ENCODE data around the gene LRRN2. TPM values are rescaled to one million over a fixed set of nuclear protein-coding genes. Genes with fewer than 3 reads are reported as not detected.

Gene LRRN2
- total and polyA plus RNA-seq, 9 of the 15 experiments (the other 6 are each of a cell fraction or from before 2014, with no cell fraction given) = 0.05 TPM; not detected in 8

DNA sequence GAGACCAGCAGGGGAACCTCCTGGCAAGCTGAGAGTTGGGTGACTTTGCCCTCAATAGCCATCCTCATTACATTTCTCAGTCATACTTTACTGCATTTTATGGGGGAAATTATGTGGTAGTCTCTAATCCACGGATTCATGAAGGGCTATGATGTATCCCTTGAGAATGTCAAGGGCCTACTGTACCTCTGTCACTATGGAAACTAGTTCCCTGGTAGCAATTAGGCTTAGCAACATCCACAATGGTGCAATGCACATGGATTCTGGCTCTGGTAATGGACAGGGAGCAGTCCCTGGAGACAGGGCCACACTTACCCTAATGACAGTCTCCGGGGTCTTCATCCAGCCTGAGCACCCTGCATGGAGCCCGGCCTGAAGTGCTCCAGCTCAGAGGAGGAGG is 26.5 kb downstream of the LRRN2 start:
- H4K20me1 ChIP-seq (replicated peaks; ENCODE audit: control insufficient read depth, insufficient read depth, low read length) = no peaks in the 10 kb centered on the region
- TF ChIP-seq ZNF263 (CRISPR knock-in tag; IDR thresholded peaks at IDR 0.05; ENCODE audit: borderline replicate concordance) (peak; percentile 36; the same call in 1 of the 2 replicates), RFX1 (IDR thresholded peaks at IDR 0.05) (peak; percentile 30; the same call in 1 of the 2 replicates), ZNF77 (CRISPR knock-in tag; IDR thresholded peaks at IDR 0.05) (no peak)
- ChIA-PET CTCF (ENCODE audit: low intra/inter-chr PET ratio) (no interaction called here), POLR2A (interaction anchor here (0.6 kb wide), 1 partner anchor 8 kb away, joined by 3 read pairs; no protein-coding TSS in a partner anchor)
- intact Hi-C loops (cut with micrococcal nuclease) = no loop called here
- no peaks in the 10 kb centered on the region for H3K9me1 ChIP-seq (ENCODE audit: control insufficient read depth, insufficient read depth, low read length)
- ATAC-seq = no peak
- no peak overlapping the region for H3K9ac ChIP-seq (ENCODE audit: insufficient read depth in 1 of 2, low read depth in 2 of 2, low read length in 2 of 2)
- in situ Hi-C loops (cut with MboI) = no loop called here
- no peak overlapping the region for H3K27ac ChIP-seq (ENCODE audit: extremely low read depth, low read depth, low read length)
- peaks cover 15 to 39% of the 10 kb centered on the region in 2 experiments; a peak in 4 of 5 replicates for H3K27me3 ChIP-seq (ENCODE audit: control insufficient read depth in 2 of 2, insufficient read depth in 2 of 2, low read length in 2 of 2)
- H3K4me2 ChIP-seq (ENCODE audit: insufficient read depth, low read length) = no peak overlapping the region
- no peaks in the 10 kb centered on the region for H3K79me2 ChIP-seq (ENCODE audit: control insufficient read depth, insufficient read depth, low read length)
- BruUV-seq (replicated peaks) = no TSS peak
- peaks cover 0 to 3% of the 10 kb centered on the region in 2 experiments; a peak in 2 of 5 replicates for H3K4me1 ChIP-seq (replicated peaks in 1 of 2; ENCODE audit: control insufficient read depth in 2 of 2, insufficient read depth in 2 of 2, low read length in 2 of 2)
- no peaks in the 10 kb centered on the region for H3K36me3 ChIP-seq (ENCODE audit: control insufficient read depth, insufficient read depth, low read length)
- H2AFZ ChIP-seq (ENCODE audit: low read depth, low read length) = no peak overlapping the region
- FAIRE-seq = no peak
- H3K9me3 ChIP-seq (replicated peaks; ENCODE audit: control insufficient read depth, insufficient read depth, low read depth, low read length) = no peaks in the 10 kb centered on the region
- H3K4me3 ChIP-seq = no peak overlapping the region
- 2% methylated on average over 3 of the region's 3 CpGs for WGBS (ENCODE audit: insufficient coverage, low coverage, missing lambda C conversion rate)
- DNase-seq (ENCODE audit: extremely low read depth in 1 of 4, low spot score in 3 of 4) = no peak

DNA sequence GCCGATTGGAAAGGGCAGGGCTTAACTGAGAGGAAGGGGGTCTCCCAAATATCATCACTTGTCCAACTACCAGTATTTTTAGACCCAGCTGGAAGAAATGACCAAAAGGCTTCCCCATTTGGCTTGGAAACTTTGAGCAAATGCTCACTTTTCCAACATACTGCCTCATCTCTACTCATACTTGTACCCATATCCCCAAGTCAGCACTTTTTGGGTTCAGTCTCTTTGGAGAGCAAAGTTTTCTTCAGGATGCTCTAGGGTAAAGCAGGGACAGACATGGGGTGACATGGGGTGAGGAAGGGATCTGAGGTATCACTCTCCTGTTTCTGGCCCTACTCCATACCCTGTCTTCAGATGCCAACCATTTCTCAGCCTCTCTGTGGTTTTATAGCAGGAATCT is 27.2 kb downstream of the LRRN2 start:
- Histone ChIP-seq H3K9me3 (replicated peaks; ENCODE audit: control insufficient read depth, insufficient read depth, low read depth, low read length) (no peaks in the 10 kb centered on the region), H3K27ac (ENCODE audit: extremely low read depth, low read depth, low read length) (no peak overlapping the region)
- 18% methylated on average over 1 of the region's 1 CpG for WGBS (ENCODE audit: insufficient coverage, low coverage, missing lambda C conversion rate)
- TF ChIP-seq, protein P1, sequence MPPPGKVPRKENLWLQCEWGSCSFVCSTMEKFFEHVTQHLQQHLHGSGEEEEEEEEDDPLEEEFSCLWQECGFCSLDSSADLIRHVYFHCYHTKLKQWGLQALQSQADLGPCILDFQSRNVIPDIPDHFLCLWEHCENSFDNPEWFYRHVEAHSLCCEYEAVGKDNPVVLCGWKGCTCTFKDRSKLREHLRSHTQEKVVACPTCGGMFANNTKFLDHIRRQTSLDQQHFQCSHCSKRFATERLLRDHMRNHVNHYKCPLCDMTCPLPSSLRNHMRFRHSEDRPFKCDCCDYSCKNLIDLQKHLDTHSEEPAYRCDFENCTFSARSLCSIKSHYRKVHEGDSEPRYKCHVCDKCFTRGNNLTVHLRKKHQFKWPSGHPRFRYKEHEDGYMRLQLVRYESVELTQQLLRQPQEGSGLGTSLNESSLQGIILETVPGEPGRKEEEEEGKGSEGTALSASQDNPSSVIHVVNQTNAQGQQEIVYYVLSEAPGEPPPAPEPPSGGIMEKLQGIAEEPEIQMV (tag; conservative IDR thresholded peaks at IDR 0.05; ENCODE audit: low read depth) = no peak
- TF ChIP-seq SIN3A (IDR thresholded peaks at IDR 0.05; ENCODE audit: borderline replicate concordance in 2 of 2, control insufficient read depth in 1 of 2, low read depth in 2 of 2, low read length in 2 of 2) = no peak
- no peak for TF ChIP-seq ILK (tag; IDR thresholded peaks at IDR 0.05; ENCODE audit: borderline replicate concordance, low read depth)
- TF ChIP-seq, protein P2, sequence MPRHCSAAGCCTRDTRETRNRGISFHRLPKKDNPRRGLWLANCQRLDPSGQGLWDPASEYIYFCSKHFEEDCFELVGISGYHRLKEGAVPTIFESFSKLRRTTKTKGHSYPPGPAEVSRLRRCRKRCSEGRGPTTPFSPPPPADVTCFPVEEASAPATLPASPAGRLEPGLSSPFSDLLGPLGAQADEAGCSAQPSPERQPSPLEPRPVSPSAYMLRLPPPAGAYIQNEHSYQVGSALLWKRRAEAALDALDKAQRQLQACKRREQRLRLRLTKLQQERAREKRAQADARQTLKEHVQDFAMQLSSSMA (CRISPR knock-in tag; IDR thresholded peaks at IDR 0.05) = no peak
- no peak for TF ChIP-seq ELF4 (CRISPR knock-in tag; IDR thresholded peaks at IDR 0.05)
- no peak for TF ChIP-seq NBN (IDR thresholded peaks at IDR 0.05; ENCODE audit: low read depth)
- peak; percentile 93 for TF ChIP-seq ZNF316 (IDR thresholded peaks at IDR 0.05)
- TF ChIP-seq ZNF77 (CRISPR knock-in tag; IDR thresholded peaks at IDR 0.05) = no peak
- TF ChIP-seq SMARCB1 (IDR thresholded peaks at IDR 0.05; ENCODE audit: insufficient read length, low read depth) = no peak
- no peak for TF ChIP-seq BRF1 (IDR thresholded peaks at IDR 0.05; ENCODE audit: borderline replicate concordance, extremely low read depth, insufficient read length)
- TF ChIP-seq, protein P3, sequence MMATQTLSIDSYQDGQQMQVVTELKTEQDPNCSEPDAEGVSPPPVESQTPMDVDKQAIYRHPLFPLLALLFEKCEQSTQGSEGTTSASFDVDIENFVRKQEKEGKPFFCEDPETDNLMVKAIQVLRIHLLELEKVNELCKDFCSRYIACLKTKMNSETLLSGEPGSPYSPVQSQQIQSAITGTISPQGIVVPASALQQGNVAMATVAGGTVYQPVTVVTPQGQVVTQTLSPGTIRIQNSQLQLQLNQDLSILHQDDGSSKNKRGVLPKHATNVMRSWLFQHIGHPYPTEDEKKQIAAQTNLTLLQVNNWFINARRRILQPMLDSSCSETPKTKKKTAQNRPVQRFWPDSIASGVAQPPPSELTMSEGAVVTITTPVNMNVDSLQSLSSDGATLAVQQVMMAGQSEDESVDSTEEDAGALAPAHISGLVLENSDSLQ (IDR thresholded peaks at IDR 0.05) = no peak

More for the DNA sequence above, 27.2 kb downstream of the LRRN2 start:
- H3K4me1 ChIP-seq (replicated peaks in 1 of 2; ENCODE audit: control insufficient read depth in 2 of 2, insufficient read depth in 2 of 2, low read length in 2 of 2) = peaks cover 0 to 3% of the 10 kb centered on the region in 2 experiments; a peak in 2 of 5 replicates
- DNase-seq (ENCODE audit: extremely low read depth in 1 of 4, low spot score in 3 of 4) (no peak), FAIRE-seq (no peak), ATAC-seq (no peak)
- no peak overlapping the region for H3K4me2 ChIP-seq (ENCODE audit: insufficient read depth, low read length)
- H3K36me3 ChIP-seq (ENCODE audit: control insufficient read depth, insufficient read depth, low read length) = no peaks in the 10 kb centered on the region
- no peaks in the 10 kb centered on the region for H3K9me1 ChIP-seq (ENCODE audit: control insufficient read depth, insufficient read depth, low read length)
- no peak overlapping the region for H3K9ac ChIP-seq (ENCODE audit: insufficient read depth in 1 of 2, low read depth in 2 of 2, low read length in 2 of 2)
- BruUV-seq (replicated peaks) = no TSS peak
- H3K27me3 ChIP-seq (ENCODE audit: control insufficient read depth in 2 of 2, insufficient read depth in 2 of 2, low read length in 2 of 2) = peaks cover 8 to 36% of the 10 kb centered on the region in 2 experiments; a peak in 4 of 5 replicates
- no peaks in the 10 kb centered on the region for H4K20me1 ChIP-seq (replicated peaks; ENCODE audit: control insufficient read depth, insufficient read depth, low read length)
- in situ Hi-C loops (cut with MboI) (no loop called here), intact Hi-C loops (cut with micrococcal nuclease) (no loop called here)
- H3K4me3 ChIP-seq = no peak overlapping the region
- ChIA-PET CTCF (ENCODE audit: low intra/inter-chr PET ratio) (no interaction called here), POLR2A (no interaction called here)
- H3K79me2 ChIP-seq (ENCODE audit: control insufficient read depth, insufficient read depth, low read length) = no peaks in the 10 kb centered on the region
- no peak overlapping the region for H2AFZ ChIP-seq (ENCODE audit: low read depth, low read length)

Measured in K562 (cell line).